Measurements from ENCODE around the gene GALE. TPM values are rescaled to one million over a fixed set of nuclear protein-coding genes. Genes with fewer than 3 reads are reported as not detected.

Gene GALE
- total and polyA plus RNA-seq, 2 donors (not counting 3 experiments of a cell fraction or from before 2014, with no cell fraction given): 42.9 to 64.7 TPM

GRCh38 chr1:23807453-23807852, 6.9 kb upstream of the GALE start:
- Histone ChIP-seq H2AFZ (ENCODE audit: low read depth, low read length) (no peak overlapping the region), H3K27ac (ENCODE audit: insufficient read depth, low read depth, low read length) (no peak overlapping the region), H3K9me1 (replicated peaks; ENCODE audit: control insufficient read depth, extremely low read depth, insufficient read depth, low read length) (no peaks in the 10 kb centered on the region), H3K27me3 (ENCODE audit: control insufficient read depth in 2 of 2, insufficient read depth in 2 of 2, low read length in 2 of 2) (no peaks in the 10 kb centered on the region), H3K4me3 (replicated peaks in 1 of 3; ENCODE audit: insufficient read depth in 1 of 3, low read depth in 1 of 3, low read length in 3 of 3) (no peak overlapping the region), H3K36me3 (ENCODE audit: control insufficient read depth in 2 of 2, extremely low read depth in 1 of 2, insufficient read depth in 2 of 2, low read length in 2 of 2) (peaks cover 0 to 2% of the 10 kb centered on the region in 2 experiments), H3K9me3 (replicated peaks; ENCODE audit: control insufficient read depth, insufficient read depth, low read length) (no peaks in the 10 kb centered on the region), H3K4me1 (ENCODE audit: control insufficient read depth, extremely low read depth, insufficient read depth, low read length) (no peaks in the 10 kb centered on the region), H3K4me2 (ENCODE audit: insufficient read depth, low read length) (no peak overlapping the region), H3K9ac (replicated peaks; ENCODE audit: extremely low read depth, insufficient read depth, low read length) (no peak overlapping the region), H3K79me2 (ENCODE audit: control insufficient read depth, insufficient read depth, low read length) (no peaks in the 10 kb centered on the region), H4K20me1 (replicated peaks; ENCODE audit: control insufficient read depth, extremely low read depth, insufficient read depth, low read length) (no peaks in the 10 kb centered on the region)
- no peak for FAIRE-seq
- ChIA-PET POLR2A (no interaction called here), CTCF (interaction anchor here (0.8 kb wide), 1 partner anchor 109 kb away, joined by 4 read pairs; no protein-coding TSS in a partner anchor)
- TF ChIP-seq, protein P1, sequence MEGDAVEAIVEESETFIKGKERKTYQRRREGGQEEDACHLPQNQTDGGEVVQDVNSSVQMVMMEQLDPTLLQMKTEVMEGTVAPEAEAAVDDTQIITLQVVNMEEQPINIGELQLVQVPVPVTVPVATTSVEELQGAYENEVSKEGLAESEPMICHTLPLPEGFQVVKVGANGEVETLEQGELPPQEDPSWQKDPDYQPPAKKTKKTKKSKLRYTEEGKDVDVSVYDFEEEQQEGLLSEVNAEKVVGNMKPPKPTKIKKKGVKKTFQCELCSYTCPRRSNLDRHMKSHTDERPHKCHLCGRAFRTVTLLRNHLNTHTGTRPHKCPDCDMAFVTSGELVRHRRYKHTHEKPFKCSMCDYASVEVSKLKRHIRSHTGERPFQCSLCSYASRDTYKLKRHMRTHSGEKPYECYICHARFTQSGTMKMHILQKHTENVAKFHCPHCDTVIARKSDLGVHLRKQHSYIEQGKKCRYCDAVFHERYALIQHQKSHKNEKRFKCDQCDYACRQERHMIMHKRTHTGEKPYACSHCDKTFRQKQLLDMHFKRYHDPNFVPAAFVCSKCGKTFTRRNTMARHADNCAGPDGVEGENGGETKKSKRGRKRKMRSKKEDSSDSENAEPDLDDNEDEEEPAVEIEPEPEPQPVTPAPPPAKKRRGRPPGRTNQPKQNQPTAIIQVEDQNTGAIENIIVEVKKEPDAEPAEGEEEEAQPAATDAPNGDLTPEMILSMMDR (IDR thresholded peaks at IDR 0.05; ENCODE audit: extremely low read depth in 1 of 2, insufficient read depth in 1 of 2, low read depth in 1 of 2, low read length in 2 of 2): no peak
- TF ChIP-seq GATA2 (IDR thresholded peaks at IDR 0.05; ENCODE audit: insufficient read depth, insufficient read length, low read depth, low read length): no peak
- no peak for TF ChIP-seq FOS (IDR thresholded peaks at IDR 0.05; ENCODE audit: borderline replicate concordance, insufficient read depth, low read length)
- TF ChIP-seq POLR2AphosphoS5 (IDR thresholded peaks at IDR 0.05; ENCODE audit: insufficient read depth, low read depth, low read length): no peak
- no peak for TF ChIP-seq EZH2 (IDR thresholded peaks at IDR 0.05; ENCODE audit: borderline replicate concordance, low read depth, low read length, severe bottlenecking)
- TF ChIP-seq POLR2A (IDR thresholded peaks at IDR 0.05; ENCODE audit: low read depth, low read length): no peak
- no peak for TF ChIP-seq JUN (IDR thresholded peaks at IDR 0.05; ENCODE audit: borderline replicate concordance, insufficient read depth, insufficient read length, low read depth)
- TF ChIP-seq, protein P2, sequence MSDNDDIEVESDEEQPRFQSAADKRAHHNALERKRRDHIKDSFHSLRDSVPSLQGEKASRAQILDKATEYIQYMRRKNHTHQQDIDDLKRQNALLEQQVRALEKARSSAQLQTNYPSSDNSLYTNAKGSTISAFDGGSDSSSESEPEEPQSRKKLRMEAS (IDR thresholded peaks at IDR 0.05; ENCODE audit: insufficient read depth, insufficient read length): no peak
- TF ChIP-seq MYC (IDR thresholded peaks at IDR 0.05; ENCODE audit: low read depth, low read length): no peak
- DNase-seq (ENCODE audit: low read depth, low spot score): no peak
- dilution Hi-C loops (cut with MboI; ENCODE audit: extremely low pct_ligation_motif_present, low sequenced_read_pairs) (no loop called here), intact Hi-C loops (cut with micrococcal nuclease) (loop anchor here (5.0 kb wide), 1 partner anchor 220 kb away; no protein-coding TSS in a partner anchor)
- BruUV-seq (replicated peaks): no TSS peak

All from endothelial cell of umbilical vein (primary cell).